K562 (cell line): Measurements from ENCODE around the gene GNRHR. TPM values are rescaled to one million over a fixed set of nuclear protein-coding genes. Genes with fewer than 3 reads are reported as not detected.

Source experiments
- CTBP1 ChIP-seq: fragments of 450-650 bp; IDR thresholded peaks from 2 replicates; pipeline ENCODE4 v1.6.1; 2016; ENCODE audit warnings: borderline replicate concordance
- FOXK2 ChIP-seq, 2 experiments: fragments of 450-650 bp; IDR thresholded peaks in 1 of 2; conservative IDR thresholded peaks in 1 of 2; 2 replicates each; pipeline ENCODE4 v1.6.1; 2016; ENCODE audit warnings: low read depth in 2 of 2, mild to moderate bottlenecking in 1 of 2
- FOXP4 ChIP-seq: sonication (generic); formaldehyde crosslinking; IDR thresholded peaks from 2 replicates; pipeline ENCODE4 v1.8.0; 2022; ENCODE audit warnings: mild to moderate bottlenecking, missing genetic modification reagents, borderline replicate concordance
- SAFB ChIP-seq: fragments of 200-400 bp; formaldehyde crosslinking; IDR thresholded peaks from 2 replicates; pipeline ENCODE4 v1.6.1; 2017; ENCODE audit warnings: low read depth, low read length, borderline replicate concordance
- TEAD4 ChIP-seq, 2 experiments: sonication (generic) in 1 of 2; formaldehyde crosslinking in 1 of 2; IDR thresholded peaks; 2 replicates each; pipeline versions ENCODE4 v1.6.1 to v1.8.0; 2012 to 2022; ENCODE audit warnings: borderline replicate concordance in 1 of 2, inconsistent platforms in 1 of 2, low read length in 1 of 2, mild to moderate bottlenecking in 1 of 2, missing genetic modification reagents in 1 of 2
- THAP12 ChIP-seq: fragments of 250-450 bp; sonication (Bioruptor Pico); IDR thresholded peaks from 2 replicates; pipeline ENCODE4 v1.9.0; 2021; ENCODE audit warnings: mild to moderate bottlenecking, inconsistent platforms
- polyA plus RNA-seq, 8 experiments: library from polyadenylated mRNA; depleted of rRNA in 4 of 8; stranded (reverse) in 5 of 8; unstranded in 3 of 8; fragments of >200 nt; fragmentation: Nextera tagmentation in 2 of 8; fragmentation: Illumina TruSeq in 1 of 8; extraction: Ambion mirVana in 2 of 8; extraction: Trizol in 1 of 8; gene quantifications; 2 replicates each; pipeline versions ENCODE4 v1.2.1 to v1.2.3, GENCODE V29; 2011 to 2014; ENCODE audit warnings: inconsistent platforms in 1 of 8, missing spikeins in 1 of 8
- total RNA-seq, 7 experiments: library from RNA; depleted of rRNA in 6 of 7; stranded (reverse); fragments of >200 nt in 6 of 7; fragmentation: Illumina TruSeq in 2 of 7; extraction: Trizol in 2 of 7; gene quantifications; 2 replicates each; pipeline versions ENCODE4 v1.2.1 to v1.2.3, GENCODE V29; 2011 to 2021; ENCODE audit warnings: low replicate concordance in 1 of 7

Gene GNRHR
- total and polyA plus RNA-seq, 9 of the 15 experiments (the other 6 are each of a cell fraction or from before 2014, with no cell fraction given): 0.06 to 0.13 TPM; not detected in 7

GRCh38 chr4:67719953-67720617 is 34.1 kb downstream of the GNRHR start (continued):
- TF ChIP-seq TEAD4 (IDR thresholded peaks at IDR 0.05; ENCODE audit: low read length) (0 out of 2 replicates have a peak, but pooled peaks have one; percentile 6), TEAD4 (CRISPR knock-in tag; IDR thresholded peaks at IDR 0.05; ENCODE audit: borderline replicate concordance) (no peak), FOXP4 (CRISPR knock-in tag) (no peak), SAFB (no peak), THAP12 (CRISPR knock-in tag) (no peak), FOXK2 (conservative IDR thresholded peaks at IDR 0.05 in 1 of 2, IDR thresholded peaks at IDR 0.05 in 1 of 2; ENCODE audit: low read depth in 2 of 2) (no peak), CTBP1 (peak; percentile 32; the same call in 1 of the 2 replicates)
